Measurements from ENCODE around the gene ANKMY2.

The ANKMY2 gene

GRCh38 chr7:16648551-16648950 is 3.0 kb upstream of the ANKMY2 start:
- H3K9ac ChIP-seq: no peak overlapping the region
- no peak for TF ChIP-seq CTCF (IDR thresholded peaks at IDR 0.05)
- H3K9me3 ChIP-seq (ENCODE audit: control insufficient read depth, low read length): no peaks in the 10 kb centered on the region
- no peak overlapping the region for H2AFZ ChIP-seq
- H3K27me3 ChIP-seq (ENCODE audit: control insufficient read depth, insufficient read depth, low read length): no peaks in the 10 kb centered on the region
- no peak overlapping the region for H3K27ac ChIP-seq
- H3K4me3 ChIP-seq (ENCODE audit: low read depth, low read length): no peak overlapping the region
- no peak overlapping the region for H3K4me2 ChIP-seq (ENCODE audit: low read length)
- H3K4me1 ChIP-seq: peaks cover 4% of the 10 kb centered on the region
- peaks cover 16% of the 10 kb centered on the region for H3K79me2 ChIP-seq
- H3K36me3 ChIP-seq (ENCODE audit: control insufficient read depth, insufficient read depth, low read length): no peaks in the 10 kb centered on the region

DNA sequence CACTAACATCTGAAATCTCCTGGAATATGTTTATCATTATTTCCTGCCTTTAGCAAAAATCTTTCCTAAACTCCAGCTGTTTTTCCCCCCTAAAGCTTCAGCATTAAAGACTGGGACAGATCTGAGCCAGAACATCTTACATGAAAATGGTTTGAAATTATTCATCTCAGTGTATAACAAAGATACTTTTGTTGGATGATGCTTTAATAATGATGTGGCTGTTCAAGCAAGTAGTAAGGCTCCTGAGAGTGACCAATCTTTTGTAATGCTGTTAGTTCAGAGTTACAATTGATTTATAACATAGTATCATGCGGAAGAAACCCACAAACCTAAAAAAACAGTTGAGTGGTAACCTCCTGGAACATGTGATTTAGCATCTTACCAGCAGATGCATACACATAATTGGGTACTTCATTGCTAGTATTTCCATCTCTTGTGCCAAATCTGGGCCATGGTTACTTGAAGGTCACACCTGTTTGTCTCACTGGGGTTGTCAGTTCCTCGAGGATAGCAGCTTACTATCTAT is 1.9 kb upstream of the ANKMY2 start:
- no peaks in the 10 kb centered on the region for H3K9me3 ChIP-seq (ENCODE audit: control insufficient read depth, low read length)
- no peaks in the 10 kb centered on the region for H3K4me1 ChIP-seq
- H3K27ac ChIP-seq: no peak overlapping the region
- no peak for TF ChIP-seq CTCF (IDR thresholded peaks at IDR 0.05)
- no peak overlapping the region for H3K4me3 ChIP-seq (ENCODE audit: low read depth, low read length)
- H3K79me2 ChIP-seq: peaks cover 24% of the 10 kb centered on the region
- no peak overlapping the region for H2AFZ ChIP-seq
- no peak overlapping the region for H3K9ac ChIP-seq
- no peaks in the 10 kb centered on the region for H3K36me3 ChIP-seq (ENCODE audit: control insufficient read depth, insufficient read depth, low read length)
- no peaks in the 10 kb centered on the region for H3K27me3 ChIP-seq (ENCODE audit: control insufficient read depth, insufficient read depth, low read length)
- H3K4me2 ChIP-seq (ENCODE audit: low read length): no peak overlapping the region

- no peak overlapping the region for H3K27ac ChIP-seq
- peak overlapping the region; percentile 83 for H3K4me2 ChIP-seq (ENCODE audit: low read length)
- H3K9ac ChIP-seq: no peak overlapping the region
- H3K4me3 ChIP-seq (ENCODE audit: low read depth, low read length): peak overlapping the region; percentile 83
- peaks cover 19% of the 10 kb centered on the region for H3K79me2 ChIP-seq
- no peaks in the 10 kb centered on the region for H3K4me1 ChIP-seq
- H2AFZ ChIP-seq: peak overlapping the region; percentile 91
- no peaks in the 10 kb centered on the region for H3K36me3 ChIP-seq (ENCODE audit: control insufficient read depth, insufficient read depth, low read length)
- no peaks in the 10 kb centered on the region for H3K27me3 ChIP-seq (ENCODE audit: control insufficient read depth, insufficient read depth, low read length)
- no peak for TF ChIP-seq CTCF (IDR thresholded peaks at IDR 0.05)
- H3K9me3 ChIP-seq (ENCODE audit: control insufficient read depth, low read length): no peaks in the 10 kb centered on the region
Observed at GRCh38 chr7:16646472-16647072, 1.0 kb upstream of the ANKMY2 start.

- Histone ChIP-seq H3K4me1 (no peaks in the 10 kb centered on the region), H3K4me2 (ENCODE audit: low read length) (peak overlapping the region; percentile 83), H3K4me3 (ENCODE audit: low read depth, low read length) (peak overlapping the region; percentile 83), H3K27me3 (ENCODE audit: control insufficient read depth, insufficient read depth, low read length) (no peaks in the 10 kb centered on the region), H3K9me3 (ENCODE audit: control insufficient read depth, low read length) (no peaks in the 10 kb centered on the region), H3K36me3 (ENCODE audit: control insufficient read depth, insufficient read depth, low read length) (no peaks in the 10 kb centered on the region), H3K27ac (peak overlapping the region; percentile 95), H3K79me2 (peaks cover 23% of the 10 kb centered on the region), H3K9ac (no peak overlapping the region), H2AFZ (peak overlapping the region; percentile 91)
- TF ChIP-seq CTCF (IDR thresholded peaks at IDR 0.05): no peak
Observed at GRCh38 chr7:16644636-16645592, 640 bp downstream of the ANKMY2 start.

Data from parathyroid adenoma (tissue), 2 donors.